B cell (primary cell): Measurements from ENCODE around the gene CXADR. TPM values are rescaled to one million over a fixed set of nuclear protein-coding genes. Genes with fewer than 3 reads are reported as not detected.

Experiments used
- ATAC-seq: fragments of 200-7000 bp; cut with Tn5 transposase; one replicate; pipeline ENCODE4 v1.10.0; 2021; ENCODE audit warnings: low read depth, mild to moderate bottlenecking, moderate number of reproducible peaks, moderate library complexity
- CTCF ChIA-PET: fragments of 350-600 bp; sonication (Branson Sonifier 250); formaldehyde crosslinking; loops from one replicate; lab custom pipeline; 2021; ENCODE audit warnings: antibody characterized with exemption, inconsistent platforms; lab: Charles Lee
- POLR2A ChIA-PET: fragments of 350-600 bp; sonication (Branson Sonifier 250); formaldehyde crosslinking; loops from one replicate; lab custom pipeline; 2021; ENCODE audit warnings: antibody characterized with exemption; lab: Charles Lee
- DNase-seq: peaks from one replicate; pipeline ENCODE4 v3.0.0; 2013
- H2AFZ ChIP-seq: 2 replicates; pipeline ENCODE4 v1.6.1; 2012; ENCODE audit warnings: mild to moderate bottlenecking, low read depth, low read length; ENCODE audit not compliant: insufficient read depth, poor library complexity, severe bottlenecking
- H3K27ac ChIP-seq, 2 donors: 1 replicate in 1 of 2; 2 replicates in 1 of 2; pipeline ENCODE4 v1.5.1; 2012 to 2013; ENCODE audit warnings: low read length in 2 of 2, mild to moderate bottlenecking in 2 of 2, moderate library complexity in 1 of 2
- H3K27me3 ChIP-seq, 4 experiments: fragments of 200-600 bp in 1 of 4; sonication (generic) in 1 of 4; replicated peaks in 1 of 4; 1 replicate in 2 of 4; 2 replicates in 2 of 4; pipeline versions ENCODE4 v1.6.1 to v1.7.0; 2013 to 2016; ENCODE audit warnings: low read length in 3 of 4, mild to moderate bottlenecking in 2 of 4, mixed read lengths in 1 of 4, moderate library complexity in 1 of 4; ENCODE audit not compliant: insufficient read depth in 4 of 4, control insufficient read depth in 3 of 4; ENCODE audit errors: control extremely low read depth in 1 of 4
- H3K36me3 ChIP-seq, 2 experiments: replicated peaks in 1 of 2; 1 replicate in 1 of 2; 2 replicates in 1 of 2; pipeline versions ENCODE4 v1.6.1 to v1.7.1; 2013; ENCODE audit warnings: low read length in 1 of 2; ENCODE audit not compliant: insufficient read depth in 2 of 2, control insufficient read depth in 1 of 2; ENCODE audit errors: control extremely low read depth in 1 of 2, extremely low read depth in 1 of 2
- H3K4me1 ChIP-seq, 2 donors: fragments of 200-600 bp in 1 of 2; sonication (generic) in 1 of 2; 1 replicate in 1 of 2; 2 replicates in 1 of 2; pipeline versions ENCODE4 v1.5.1 to v1.6.1; 2013 to 2017; ENCODE audit warnings: low read length in 2 of 2; ENCODE audit not compliant: control insufficient read depth in 2 of 2, insufficient read depth in 2 of 2
- H3K4me2 ChIP-seq: replicated peaks from 2 replicates; pipeline ENCODE3; 2012; ENCODE audit warnings: mild to moderate bottlenecking, low read depth, low read length; ENCODE audit not compliant: poor library complexity, severe bottlenecking
- H3K4me3 ChIP-seq, 5 experiments: fragments of 200-600 bp in 1 of 5; sonication (generic) in 1 of 5; 1 replicate in 3 of 5; 2 replicates in 2 of 5; pipeline versions ENCODE4 v1.5.1 to v1.7.0; 2011 to 2016; ENCODE audit warnings: low read length in 4 of 5, mild to moderate bottlenecking in 4 of 5, low read depth in 2 of 5, control low read depth in 1 of 5, moderate library complexity in 1 of 5; ENCODE audit not compliant: insufficient read depth in 1 of 5; ENCODE audit errors: control extremely low read depth in 1 of 5, extremely low read depth in 1 of 5
- H3K79me2 ChIP-seq: fragments of 200-600 bp; sonication (generic); one replicate; pipeline ENCODE4 v1.6.0; 2016; ENCODE audit warnings: low read length; ENCODE audit not compliant: control insufficient read depth, insufficient read depth
- H3K9ac ChIP-seq: fragments of 200-600 bp; sonication (generic); 2 replicates; pipeline ENCODE4 v1.6.1; 2017; ENCODE audit warnings: mild to moderate bottlenecking, low read length, moderate library complexity
- H3K9me3 ChIP-seq, 3 donors: one replicate each; pipeline versions ENCODE4 v1.6.1 to v1.7.1; 2013; ENCODE audit warnings: low read length in 2 of 3; ENCODE audit not compliant: control insufficient read depth in 2 of 3, insufficient read depth in 1 of 3; ENCODE audit errors: control extremely low read depth in 1 of 3
- H4K20me1 ChIP-seq: 2 replicates; pipeline ENCODE4 v1.6.0; 2012; ENCODE audit warnings: mild to moderate bottlenecking, low read length; ENCODE audit not compliant: insufficient read depth, control insufficient read depth, poor library complexity, severe bottlenecking
- H3K27ac Mint-ChIP-seq: one replicate; pipeline ENCODE4 v1.8.0; 2021; ENCODE audit warnings: mixed read lengths
- H3K27me3 Mint-ChIP-seq: one replicate; pipeline ENCODE4 v1.8.0; 2021; ENCODE audit warnings: mixed read lengths
- H3K4me1 Mint-ChIP-seq: one replicate; pipeline ENCODE4 v1.8.0; 2021; ENCODE audit warnings: mixed read lengths
- H3K4me3 Mint-ChIP-seq: one replicate; pipeline ENCODE4 v1.8.0; 2021; ENCODE audit warnings: mixed read lengths
- H3K9me3 Mint-ChIP-seq: one replicate; pipeline ENCODE4 v1.8.0; 2022; ENCODE audit warnings: mixed read lengths; ENCODE audit not compliant: insufficient read depth
- CTCF ChIP-seq: fragments of 200-600 bp; IDR thresholded peaks from one replicate; pipeline ENCODE4 v1.8.0; 2022; ENCODE audit warnings: antibody characterized with exemption, mild to moderate bottlenecking
- EZH2 ChIP-seq: IDR thresholded peaks from 2 replicates; pipeline ENCODE4 v1.6.1; 2012; ENCODE audit warnings: borderline replicate concordance, low read depth, mild to moderate bottlenecking, moderate library complexity, low read length; ENCODE audit not compliant: insufficient read depth, poor library complexity, severe bottlenecking
- WGBS: methylation state at CpG from one replicate; pipeline ENCODE4 v1.1.5; 2013; ENCODE audit warnings: missing lambda C conversion rate; ENCODE audit not compliant: insufficient coverage; 5-methylcytosine and 5-hydroxymethylcytosine counted together
- intact Hi-C: fragments of 100-400 bp; cut with micrococcal nuclease; formaldehyde crosslinking; loops from one replicate; pipeline ENCODE4 v1.10.0; 2022
- polyA plus RNA-seq: library from polyadenylated mRNA; depleted of rRNA; stranded (reverse); fragments of >200 nt; gene quantifications from 2 replicates; pipeline ENCODE4 v1.2.3, GENCODE V29; 2012
- total RNA-seq, 2 donors: library from RNA; stranded (reverse); fragments of 120-200 nt in 1 of 2; gene quantifications; 1 replicate in 1 of 2; 2 replicates in 1 of 2; pipeline versions ENCODE4 v1.2.3 to v1.2.4, GENCODE V29; 2013 to 2022

The CXADR gene
- total and polyA plus RNA-seq, 2 donors (not counting 1 experiment from before 2014, with no cell fraction given): not detected

DNA sequence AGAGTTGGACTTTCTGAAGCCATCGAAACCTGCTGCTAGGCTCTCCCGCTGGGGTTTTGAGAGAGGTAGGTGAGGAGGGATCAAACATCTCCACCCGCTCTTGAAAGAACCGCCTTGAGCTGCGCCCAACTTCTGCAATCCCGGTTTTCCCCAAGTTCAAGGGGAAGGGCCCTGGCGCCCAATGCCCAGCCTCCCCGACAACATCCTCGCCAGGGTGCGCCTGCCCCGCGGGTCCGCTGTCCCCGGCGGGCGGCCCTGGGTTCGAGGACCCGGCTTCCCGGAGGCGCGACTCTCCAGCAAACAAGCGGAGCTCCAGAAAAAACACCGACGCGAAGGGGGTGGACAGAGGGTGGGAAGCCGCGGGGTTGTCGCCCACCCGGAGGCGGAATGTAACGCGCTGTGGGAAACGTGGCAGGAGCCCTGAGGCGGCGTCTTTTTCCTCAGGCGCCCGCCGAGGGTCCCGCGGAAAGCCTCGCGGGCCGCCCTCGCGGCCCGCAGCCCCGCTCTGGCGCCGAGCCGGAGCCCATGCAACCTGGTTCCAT lies 99.3 kb downstream of the CXADR start:
- Histone ChIP-seq H3K9ac (peak overlapping the region; percentile 84), H3K79me2 (peaks cover 21% of the 10 kb centered on the region), H3K27me3 (no peaks in the 10 kb centered on the region), H3K4me1 (peaks cover 8 to 10% of the 10 kb centered on the region in 2 donors), H4K20me1 (no peaks in the 10 kb centered on the region), H3K27ac (peak overlapping the region in 1 of 2 donors; percentile 62), H2AFZ (peak overlapping the region; percentile 97), H3K36me3 (peaks cover 0 to 2% of the 10 kb centered on the region in 2 experiments), H3K4me2 (peak overlapping the region; percentile 94), H3K4me3 (peak overlapping the region; percentile 75 to 89 (median 79)), H3K9me3 (peaks cover 0 to 2% (median 0%) of the 10 kb centered on the region in 3 donors)
- Mint-ChIP-seq H3K9me3 (no peaks in the 10 kb centered on the region), H3K27me3 (no peaks in the 10 kb centered on the region), H3K4me1 (peaks cover 18% of the 10 kb centered on the region), H3K27ac (peak overlapping the region; percentile 96), H3K4me3 (peak overlapping the region; percentile 97)
- under 1% methylated on average over 49 of the region's 50 CpGs for WGBS
- DNase-seq (no peak), ATAC-seq (no peak)
- POLR2A ChIA-PET: no interaction called here
- no peak for TF ChIP-seq CTCF
- TF ChIP-seq EZH2: no peak
- CTCF ChIA-PET: interaction anchor here (1.4 kb wide), 1 partner anchor 11 kb away, joined by 3 read pairs; no protein-coding TSS in a partner anchor
- intact Hi-C loops: loop anchor here (2.0 kb wide), 1 partner anchor 177 kb away; no protein-coding TSS in a partner anchor

DNA sequence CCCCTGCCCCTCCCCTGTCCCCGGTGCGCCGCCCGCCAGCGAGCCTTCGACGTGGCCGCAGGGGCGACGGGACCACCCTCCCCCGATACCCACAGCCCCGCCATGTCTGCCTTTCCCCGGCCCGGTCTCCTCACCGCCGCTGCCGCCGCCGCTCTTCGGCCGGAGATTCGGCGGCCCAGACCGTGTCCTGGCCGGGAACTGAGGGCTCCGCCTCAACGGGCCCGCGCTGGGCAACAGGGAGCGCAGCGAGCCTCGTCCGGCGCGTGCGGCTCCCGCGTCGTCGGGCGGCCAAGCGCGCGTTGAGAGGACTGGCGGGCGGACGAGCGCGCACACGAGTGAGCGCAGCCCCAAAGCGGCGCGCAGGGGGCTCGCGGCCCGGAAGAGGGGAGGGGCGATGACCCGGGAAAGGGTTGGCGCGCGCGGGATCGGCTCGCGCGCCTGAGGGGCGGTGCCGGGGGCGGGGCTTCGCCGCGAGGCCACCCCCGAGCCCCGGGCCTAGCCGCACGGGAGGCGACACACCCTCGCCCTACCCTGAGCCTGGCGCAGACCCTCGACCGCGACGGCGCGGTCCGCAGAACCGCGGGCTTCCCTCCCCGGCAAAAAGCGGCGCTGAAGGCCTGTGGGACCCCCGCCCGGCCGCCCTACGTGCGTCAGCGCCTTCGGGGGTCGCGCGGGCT lies 99.9 kb downstream of the CXADR start, which contains the start of gene BTG3:
TSS of gene BTG3 (minus strand) at position 337 of the 677 bp plus-strand sequence. CDS start 3,757 bp downstream, outside the sequence.
- Histone ChIP-seq H3K4me1 (peaks cover 8 to 10% of the 10 kb centered on the region in 2 donors), H3K4me2 (peak within 1 kb of the TSS; percentile 94), H3K27me3 (no peaks in the 10 kb centered on the region), H3K79me2 (peaks cover 21% of the 10 kb centered on the region), H3K9me3 (peaks cover 0 to 2% (median 0%) of the 10 kb centered on the region in 3 donors), H3K9ac (peak within 1 kb of the TSS; percentile 84), H2AFZ (peak within 1 kb of the TSS; percentile 97), H3K27ac (peak within 1 kb of the TSS in 1 of 2 donors; percentile 62), H3K4me3 (peak within 1 kb of the TSS; percentile 75 to 89 (median 79)), H3K36me3 (peaks cover 0 to 2% of the 10 kb centered on the region in 2 experiments), H4K20me1 (no peaks in the 10 kb centered on the region)
- Mint-ChIP-seq H3K9me3 (no peaks in the 10 kb centered on the region), H3K4me1 (peaks cover 18% of the 10 kb centered on the region), H3K27me3 (no peaks in the 10 kb centered on the region), H3K27ac (peak within 1 kb of the TSS; percentile 96), H3K4me3 (peak within 1 kb of the TSS; percentile 97)
- intact Hi-C loops: loop anchor here (1.0 to 2.0 kb wide), 2 partner anchors 176 to 208 kb away; no protein-coding TSS in a partner anchor
- peak; percentile 88 for ATAC-seq
- ChIA-PET POLR2A (no interaction called here), CTCF (interaction anchor here (1.4 kb wide), 1 partner anchor 12 kb away, joined by 3 read pairs; no protein-coding TSS in a partner anchor)
- peak; percentile 88 for DNase-seq
- 2% methylated on average over 102 of the region's 102 CpGs for WGBS
- TF ChIP-seq EZH2 (no peak), CTCF (no peak)
